SU-DHL-6 (cell line): Measurements from ENCODE around the gene TLE1.

ENCODE experiments used
- CTCF ChIP-seq: fragments of 200-600 bp; sonication (generic); IDR thresholded peaks from one replicate; pipeline ENCODE4 v1.5.1; 2017; ENCODE audit warnings: antibody characterized with exemption, mild to moderate bottlenecking, low read length, moderate library complexity; ENCODE audit not compliant: insufficient read depth, poor library complexity, severe bottlenecking
- EZH2phosphoT487 ChIP-seq: fragments of 200-600 bp; sonication (generic), shearing (Covaris generic); conservative IDR thresholded peaks from 2 replicates; pipeline ENCODE4 v1.6.1; 2018; ENCODE audit warnings: mild to moderate bottlenecking, antibody characterized with exemption, low read length, moderate library complexity, mixed read lengths

- TF ChIP-seq CTCF (no peak), EZH2phosphoT487 (no peak)
Measured at GRCh38 chr9:81594415-81594814, 94.9 kb downstream of the TLE1 start.
